ENCODE data around the gene PAPSS2. TPM values are rescaled to one million over a fixed set of nuclear protein-coding genes. Genes with fewer than 3 reads are reported as not detected.

Gene PAPSS2
- polyA plus RNA-seq, 1 experiment, result 51.4 TPM

GRCh38 chr10:87674943-87675342 is 15.3 kb downstream of the PAPSS2 start:
- POLR2A ChIA-PET, result no interaction called here
- H3K27ac ChIP-seq (ENCODE audit: low read depth, low read length), result no peak overlapping the region

DNA sequence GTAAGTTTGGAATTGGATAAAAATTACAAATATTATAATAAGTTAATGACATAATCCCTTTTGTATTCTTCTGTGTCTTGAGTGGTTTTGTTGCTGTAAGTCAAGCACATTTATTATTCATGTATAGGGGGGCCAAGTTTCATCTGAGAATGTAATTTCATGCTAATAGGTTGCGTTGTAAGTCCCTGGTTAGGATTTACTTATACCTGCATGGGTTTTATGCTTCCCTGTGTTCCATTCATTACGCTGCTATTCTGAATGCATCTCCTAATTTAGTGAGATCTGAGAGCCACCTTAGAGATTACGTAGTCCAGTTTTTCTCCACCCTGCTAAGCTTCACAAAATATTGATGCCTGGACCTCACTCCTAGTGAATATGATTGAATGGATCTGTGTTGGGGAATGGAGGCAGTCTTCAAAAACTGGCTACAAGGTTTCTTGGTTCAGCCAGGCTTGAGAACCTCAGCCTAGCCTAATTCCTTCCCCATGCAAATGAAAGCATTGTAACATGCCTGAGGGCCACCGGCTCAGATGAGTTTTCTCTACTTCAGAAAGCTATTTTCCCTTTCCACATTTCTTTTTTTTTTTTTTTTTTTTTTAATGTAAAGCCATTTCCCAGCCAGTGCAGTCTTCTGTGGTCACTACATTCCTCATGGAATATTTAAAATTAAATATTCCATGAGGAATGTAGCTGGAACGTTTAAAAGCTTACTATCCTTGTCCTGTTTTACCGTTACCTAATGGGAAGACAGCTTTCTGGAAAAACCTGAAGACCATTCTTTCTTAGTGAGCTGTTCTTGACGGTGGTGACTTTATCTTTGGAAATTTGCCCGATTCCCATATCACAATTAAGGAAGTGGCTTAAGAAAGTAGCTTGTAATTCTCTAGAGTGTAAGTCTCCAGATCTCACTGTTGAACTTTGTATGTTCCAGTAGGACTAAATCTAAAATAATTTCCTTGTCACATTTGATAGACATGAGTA is 16.0 kb downstream of the PAPSS2 start:
- ChIA-PET POLR2A (interaction anchor here (0.6 kb wide), 4 partner anchors 10 to 46 kb away, joined by 3 to 5 read pairs (median 4); no protein-coding TSS in a partner anchor), CTCF (interaction anchor here (0.6 to 1.2 kb wide), 5 partner anchors 14 to 179 kb away, joined by 3 to 8 read pairs (median 4); no protein-coding TSS in a partner anchor)
- H3K27ac ChIP-seq (ENCODE audit: low read depth, low read length), result peak overlapping the region; percentile 54
- no peak overlapping the region for H3K4me3 ChIP-seq (ENCODE audit: low read depth, low read length)
- H3K9me3 ChIP-seq (ENCODE audit: control insufficient read depth, insufficient read depth, low read length), result no peaks in the 10 kb centered on the region
- DNase-seq (ENCODE audit: low read depth, low spot score), result peak; percentile 59
- no peaks in the 10 kb centered on the region for H3K27me3 ChIP-seq (ENCODE audit: control insufficient read depth, insufficient read depth, low read length)
- TF ChIP-seq, protein P1, sequence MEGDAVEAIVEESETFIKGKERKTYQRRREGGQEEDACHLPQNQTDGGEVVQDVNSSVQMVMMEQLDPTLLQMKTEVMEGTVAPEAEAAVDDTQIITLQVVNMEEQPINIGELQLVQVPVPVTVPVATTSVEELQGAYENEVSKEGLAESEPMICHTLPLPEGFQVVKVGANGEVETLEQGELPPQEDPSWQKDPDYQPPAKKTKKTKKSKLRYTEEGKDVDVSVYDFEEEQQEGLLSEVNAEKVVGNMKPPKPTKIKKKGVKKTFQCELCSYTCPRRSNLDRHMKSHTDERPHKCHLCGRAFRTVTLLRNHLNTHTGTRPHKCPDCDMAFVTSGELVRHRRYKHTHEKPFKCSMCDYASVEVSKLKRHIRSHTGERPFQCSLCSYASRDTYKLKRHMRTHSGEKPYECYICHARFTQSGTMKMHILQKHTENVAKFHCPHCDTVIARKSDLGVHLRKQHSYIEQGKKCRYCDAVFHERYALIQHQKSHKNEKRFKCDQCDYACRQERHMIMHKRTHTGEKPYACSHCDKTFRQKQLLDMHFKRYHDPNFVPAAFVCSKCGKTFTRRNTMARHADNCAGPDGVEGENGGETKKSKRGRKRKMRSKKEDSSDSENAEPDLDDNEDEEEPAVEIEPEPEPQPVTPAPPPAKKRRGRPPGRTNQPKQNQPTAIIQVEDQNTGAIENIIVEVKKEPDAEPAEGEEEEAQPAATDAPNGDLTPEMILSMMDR (IDR thresholded peaks at IDR 0.05; ENCODE audit: low read depth, low read length), result no peak

More at GRCh38 chr10:87674943-87675342, 15.3 kb downstream of the PAPSS2 start:
- Histone ChIP-seq H3K9me3 (ENCODE audit: control insufficient read depth, insufficient read depth, low read length) (no peaks in the 10 kb centered on the region), H3K4me3 (ENCODE audit: low read depth, low read length) (no peak overlapping the region), H3K27me3 (ENCODE audit: control insufficient read depth, insufficient read depth, low read length) (no peaks in the 10 kb centered on the region)
- CTCF ChIA-PET, result interaction anchor here (0.6 kb wide), 1 partner anchor 73 kb away, joined by 3 read pairs; no protein-coding TSS in a partner anchor
- TF ChIP-seq, protein P1 (IDR thresholded peaks at IDR 0.05; ENCODE audit: low read depth, low read length), result no peak
- DNase-seq (ENCODE audit: low read depth, low spot score), result no peak

- no peak overlapping the region for H3K4me3 ChIP-seq (ENCODE audit: low read depth, low read length)
- no peaks in the 10 kb centered on the region for H3K9me3 ChIP-seq (ENCODE audit: control insufficient read depth, insufficient read depth, low read length)
- no peak for DNase-seq (ENCODE audit: low read depth, low spot score)
- TF ChIP-seq, protein P1 (IDR thresholded peaks at IDR 0.05; ENCODE audit: low read depth, low read length), result no peak
- CTCF ChIA-PET, result no interaction called here
- H3K27ac ChIP-seq (ENCODE audit: low read depth, low read length), result no peak overlapping the region
- POLR2A ChIA-PET, result no interaction called here
- no peaks in the 10 kb centered on the region for H3K27me3 ChIP-seq (ENCODE audit: control insufficient read depth, insufficient read depth, low read length)
Measured at GRCh38 chr10:87677595-87677994, 17.9 kb downstream of the PAPSS2 start.

GRCh38 chr10:87678302-87678701 is 18.6 kb downstream of the PAPSS2 start:
- no peak overlapping the region for H3K4me3 ChIP-seq (ENCODE audit: low read depth, low read length)
- TF ChIP-seq, protein P1 (IDR thresholded peaks at IDR 0.05; ENCODE audit: low read depth, low read length), result no peak
- POLR2A ChIA-PET, result no interaction called here
- H3K9me3 ChIP-seq (ENCODE audit: control insufficient read depth, insufficient read depth, low read length), result no peaks in the 10 kb centered on the region
- H3K27me3 ChIP-seq (ENCODE audit: control insufficient read depth, insufficient read depth, low read length), result no peaks in the 10 kb centered on the region
- H3K27ac ChIP-seq (ENCODE audit: low read depth, low read length), result no peak overlapping the region
- no peak for DNase-seq (ENCODE audit: low read depth, low spot score)
- CTCF ChIA-PET, result no interaction called here

GRCh38 chr10:87683356-87683755 is 23.7 kb downstream of the PAPSS2 start:
- DNase-seq (ENCODE audit: low read depth, low spot score), result no peak
- Histone ChIP-seq H3K4me3 (ENCODE audit: low read depth, low read length) (no peak overlapping the region), H3K27me3 (ENCODE audit: control insufficient read depth, insufficient read depth, low read length) (no peaks in the 10 kb centered on the region), H3K27ac (ENCODE audit: low read depth, low read length) (no peak overlapping the region), H3K9me3 (ENCODE audit: control insufficient read depth, insufficient read depth, low read length) (no peaks in the 10 kb centered on the region)
- ChIA-PET CTCF (interaction anchor here (0.6 kb wide), 2 partner anchors 14 to 149 kb away, joined by 3 to 4 read pairs; no protein-coding TSS in a partner anchor), POLR2A (interaction anchor here (0.6 kb wide), 1 partner anchor 45 kb away, joined by 4 read pairs; no protein-coding TSS in a partner anchor)
- TF ChIP-seq, protein P1 (IDR thresholded peaks at IDR 0.05; ENCODE audit: low read depth, low read length), result no peak
